Stimulated activated CD4-positive, alpha-beta T cell treated with anti-CD3 and anti-CD28 coated beads, Interleukin-4, amount 100 ng/mL, for 4 hours (primary cell): Measurements from ENCODE around the gene WDR74.
"Not testable (repeated sequence)": the region's sequence is repeated elsewhere in the genome, so short reads cannot be mapped to it uniquely, and the experiment has no call there.

Experiments used
- DNase-seq, 2 experiments: peaks; one replicate each; pipeline ENCODE4 v3.0.0-alpha.2; 2020

The WDR74 gene

DNA sequence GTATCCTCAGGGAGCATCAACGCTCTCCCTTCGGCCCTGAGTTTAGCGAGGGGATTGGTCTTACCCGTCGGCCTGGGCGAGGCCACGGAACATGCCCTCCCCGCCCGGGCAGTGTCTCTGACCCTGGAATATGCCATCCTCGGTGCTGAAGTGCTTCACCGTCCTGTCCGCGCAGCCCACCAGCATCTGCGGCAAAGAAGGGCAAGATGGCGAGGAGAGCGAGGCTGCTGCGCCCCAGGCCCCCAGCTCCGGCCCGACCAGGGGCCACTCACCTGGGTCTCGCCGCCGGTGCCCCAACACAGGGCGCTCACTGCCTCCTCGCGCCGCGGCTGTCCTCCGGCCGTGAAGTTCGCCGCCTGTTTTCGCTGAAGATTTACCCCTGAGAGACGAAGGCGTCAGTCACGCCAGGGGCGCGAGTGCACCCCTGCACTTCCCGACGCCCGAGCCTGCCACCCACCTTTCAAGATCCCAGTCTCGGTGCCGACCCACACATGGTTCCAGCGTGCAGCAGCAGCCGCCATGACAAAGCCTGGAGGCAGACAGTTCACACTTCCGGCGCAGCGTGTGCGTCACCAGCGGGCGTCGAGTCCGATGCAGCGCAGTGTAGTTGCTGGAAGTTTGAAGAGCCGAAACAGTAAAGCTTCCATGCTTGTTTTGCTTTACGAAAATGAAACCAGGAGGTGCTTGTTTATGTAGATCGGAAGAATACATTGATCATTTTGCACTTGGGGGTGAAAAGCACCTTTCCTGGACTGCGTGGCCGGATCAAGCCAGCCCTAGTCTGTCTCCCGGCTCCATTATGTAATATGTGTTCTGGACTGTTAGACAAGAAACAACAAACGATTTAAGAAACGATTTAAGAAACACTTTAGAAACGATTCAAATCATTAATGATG is at the start of gene WDR74:
WDR74 (minus strand) TSS at position 541 of the 896 bp plus-strand sequence; CDS start at position 521, 20 bp downstream.
- DNase-seq: peak; percentile 85 to 94

DNA sequence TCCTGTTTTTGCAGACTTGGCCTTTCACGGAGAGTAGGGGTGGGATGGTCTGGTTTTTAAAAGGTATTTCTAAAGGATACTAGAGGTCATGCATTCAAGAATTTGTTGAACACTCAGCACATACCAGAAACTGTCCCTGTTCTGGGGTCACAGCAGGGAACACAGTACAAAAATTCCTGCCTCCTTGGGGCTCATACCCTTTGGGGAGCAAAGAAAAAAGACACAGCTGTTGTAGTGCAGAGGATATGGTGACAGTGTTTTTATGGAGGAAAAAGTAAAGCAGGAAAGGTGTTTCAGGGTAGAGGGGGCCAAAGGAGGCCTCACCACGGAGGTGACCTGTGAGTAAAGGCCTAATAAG is 49.7 kb upstream of the WDR74 start:
- DNase-seq: no peak

DNA sequence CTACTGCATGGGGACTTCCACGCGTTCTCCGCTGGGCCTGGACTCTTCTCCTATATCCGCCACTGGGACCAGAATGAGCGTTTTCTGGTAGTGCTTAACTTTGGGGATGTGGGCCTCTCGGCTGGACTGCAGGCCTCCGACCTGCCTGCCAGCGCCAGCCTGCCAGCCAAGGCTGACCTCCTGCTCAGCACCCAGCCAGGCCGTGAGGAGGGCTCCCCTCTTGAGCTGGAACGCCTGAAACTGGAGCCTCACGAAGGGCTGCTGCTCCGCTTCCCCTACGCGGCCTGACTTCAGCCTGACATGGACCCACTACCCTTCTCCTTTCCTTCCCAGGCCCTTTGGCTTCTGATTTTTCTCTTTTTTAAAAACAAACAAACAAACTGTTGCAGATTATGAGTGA is 49.0 kb upstream of the WDR74 start:
- DNase-seq: no peak

DNA sequence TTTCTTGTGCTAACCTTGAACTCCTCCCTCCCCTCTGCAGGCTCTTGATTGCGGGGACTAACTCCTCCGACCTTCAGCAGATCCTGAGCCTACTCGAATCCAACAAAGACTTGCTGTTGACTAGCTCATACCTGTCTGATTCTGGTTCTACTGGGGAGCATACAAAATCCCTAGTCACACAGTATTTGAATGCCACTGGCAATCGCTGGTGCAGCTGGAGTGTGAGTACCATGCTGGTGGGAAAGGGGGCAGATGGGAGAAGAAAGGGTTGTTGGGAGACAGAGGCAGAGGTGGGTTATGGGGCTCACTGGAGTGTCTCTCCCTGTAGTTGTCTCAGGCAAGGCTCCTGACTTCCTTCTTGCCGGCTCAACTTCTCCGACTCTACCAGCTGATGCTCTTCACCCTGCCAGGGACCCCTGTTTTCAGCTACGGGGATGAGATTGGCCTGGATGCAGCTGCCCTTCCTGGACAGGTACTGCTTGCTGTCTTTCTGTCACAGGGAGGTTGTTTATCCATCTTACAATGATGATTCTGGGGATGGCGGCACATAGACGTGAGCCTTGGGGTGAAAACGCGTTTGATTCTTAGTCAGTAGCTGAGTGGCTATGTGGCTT is 45.9 kb upstream of the WDR74 start:
- no peak for DNase-seq

DNA sequence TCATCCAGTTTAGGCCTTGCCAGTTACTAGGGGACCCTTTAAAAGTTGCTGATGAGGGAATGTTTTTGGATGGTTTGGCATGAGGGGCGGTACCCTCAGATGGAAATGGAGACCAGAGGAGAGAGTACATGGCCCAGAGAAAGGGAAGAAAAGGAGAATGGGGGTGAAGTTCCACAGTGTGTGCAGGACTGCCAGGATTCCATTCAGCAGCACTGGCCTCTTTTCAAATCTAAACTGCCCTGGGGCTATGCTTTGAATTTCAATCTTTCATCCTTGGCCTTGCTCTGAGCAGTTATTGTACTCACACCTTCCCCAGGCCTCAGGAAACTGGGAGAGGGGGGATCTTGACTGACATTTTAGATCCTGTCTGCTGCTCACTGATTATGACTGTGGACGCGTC is 44.3 kb upstream of the WDR74 start:
- DNase-seq: no peak

DNA sequence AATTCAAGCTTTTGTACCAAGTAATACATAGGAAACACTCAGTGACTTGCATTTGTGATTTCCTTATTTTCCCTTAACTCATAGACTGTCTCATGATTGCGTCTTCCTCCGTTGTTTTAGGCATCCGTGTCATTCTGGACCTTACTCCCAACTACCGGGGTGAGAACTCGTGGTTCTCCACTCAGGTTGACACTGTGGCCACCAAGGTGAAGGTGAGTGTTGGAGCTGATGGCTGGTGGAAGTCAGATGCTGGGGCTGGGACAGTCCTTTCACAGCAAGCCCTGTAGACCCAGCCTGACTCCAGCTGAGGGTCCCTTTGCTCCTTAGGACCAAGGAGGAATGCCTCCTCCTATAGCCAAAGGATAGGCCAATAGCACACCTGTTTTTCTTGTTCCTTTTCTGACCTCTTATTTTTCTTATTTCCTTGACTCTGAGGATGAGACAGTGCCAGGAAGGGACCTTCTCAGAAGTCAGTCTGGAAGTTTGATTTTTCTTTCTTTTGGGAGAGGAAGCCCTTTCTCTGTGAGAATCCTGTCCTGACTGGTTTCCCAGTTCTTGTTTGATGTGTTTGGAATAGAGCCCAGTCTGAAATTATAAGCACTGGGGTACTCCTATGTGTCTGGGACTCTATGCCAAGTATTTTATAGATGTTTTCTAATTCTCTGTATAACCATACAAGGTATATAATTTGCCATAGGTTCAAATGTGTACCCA is 43.6 kb upstream of the WDR74 start:
- no peak for DNase-seq

DNA sequence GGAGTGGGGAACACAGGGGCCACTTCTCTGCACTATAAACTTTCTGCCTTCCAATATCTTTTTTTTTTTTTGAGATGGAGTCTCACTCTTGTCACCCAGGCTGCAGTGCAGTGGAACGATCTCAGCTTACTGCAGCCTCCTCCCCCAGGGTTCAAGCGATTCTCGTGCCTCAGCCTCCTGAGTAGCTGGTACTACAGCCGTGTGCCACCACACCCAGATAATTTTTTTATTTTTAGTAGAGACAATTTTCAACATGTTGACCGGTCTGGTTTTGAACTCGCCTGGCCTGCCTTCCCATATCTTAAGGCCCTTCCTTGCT is 43.0 kb upstream of the WDR74 start:
- no peak for DNase-seq

DNA sequence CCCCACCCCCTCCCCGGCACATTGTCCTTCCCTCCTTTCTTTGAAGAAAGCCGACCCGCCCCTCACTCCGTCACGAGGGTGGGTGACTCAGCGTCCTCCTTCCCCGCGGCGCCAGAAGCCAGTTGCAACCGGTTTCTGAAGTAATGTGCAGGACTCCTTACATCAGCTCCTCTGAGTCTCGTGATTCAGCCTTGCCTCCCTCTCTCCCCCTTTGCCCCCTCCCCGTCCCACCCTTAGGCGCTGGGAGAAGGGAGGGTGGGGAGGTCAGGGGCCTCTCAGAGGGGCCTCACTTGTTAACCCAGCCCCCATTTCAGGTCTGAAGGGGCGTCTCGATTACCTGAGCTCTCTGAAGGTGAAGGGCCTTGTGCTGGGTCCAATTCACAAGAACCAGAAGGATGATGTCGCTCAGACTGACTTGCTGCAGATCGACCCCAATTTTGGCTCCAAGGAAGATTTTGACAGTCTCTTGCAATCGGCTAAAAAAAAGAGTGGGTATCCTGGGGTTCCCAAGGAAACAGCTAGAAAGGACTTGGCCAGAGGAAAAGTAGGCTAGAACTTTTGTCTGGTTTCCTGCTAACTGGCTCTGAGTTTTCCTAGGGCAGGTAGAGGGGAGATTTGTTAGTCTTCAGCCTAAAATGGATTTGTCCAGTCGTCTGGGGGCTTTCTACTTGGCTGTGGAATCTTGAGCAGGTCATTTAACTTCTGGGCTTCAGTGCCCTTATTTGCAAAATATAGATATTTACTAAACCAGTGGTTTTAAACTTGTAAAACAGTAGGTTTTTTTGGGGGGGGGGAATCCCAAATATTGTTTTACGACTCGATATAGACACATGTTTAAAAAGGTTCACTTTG is 42.4 kb upstream of the WDR74 start:
- peak; percentile 93 to 97 for DNase-seq

DNA sequence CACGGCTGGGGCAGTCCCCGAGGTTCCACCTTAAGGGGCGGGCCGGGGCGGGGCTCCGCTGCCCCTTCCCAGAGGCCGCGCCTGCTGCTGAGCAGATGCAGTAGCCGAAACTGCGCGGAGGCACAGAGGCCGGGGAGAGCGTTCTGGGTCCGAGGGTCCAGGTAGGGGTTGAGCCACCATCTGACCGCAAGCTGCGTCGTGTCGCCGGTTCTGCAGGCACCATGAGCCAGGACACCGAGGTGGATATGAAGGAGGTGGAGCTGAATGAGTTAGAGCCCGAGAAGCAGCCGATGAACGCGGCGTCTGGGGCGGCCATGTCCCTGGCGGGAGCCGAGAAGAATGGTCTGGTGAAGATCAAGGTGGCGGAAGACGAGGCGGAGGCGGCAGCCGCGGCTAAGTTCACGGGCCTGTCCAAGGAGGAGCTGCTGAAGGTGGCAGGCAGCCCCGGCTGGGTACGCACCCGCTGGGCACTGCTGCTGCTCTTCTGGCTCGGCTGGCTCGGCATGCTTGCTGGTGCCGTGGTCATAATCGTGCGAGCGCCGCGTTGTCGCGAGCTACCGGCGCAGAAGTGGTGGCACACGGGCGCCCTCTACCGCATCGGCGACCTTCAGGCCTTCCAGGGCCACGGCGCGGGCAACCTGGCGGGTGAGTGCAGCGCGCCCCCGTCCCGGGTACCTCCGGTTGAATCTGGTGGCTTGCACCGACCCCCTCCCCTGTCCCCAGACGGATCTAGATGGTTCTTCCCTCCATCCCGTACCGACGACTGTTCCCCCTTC is 41.6 kb upstream of the WDR74 start, which contains the start of gene SLC3A2:
SLC3A2 (plus strand) TSS at position 94 of the 776 bp plus-strand sequence; CDS start at position 222, 128 bp downstream.
- DNase-seq: peak; percentile 86 to 92

DNA sequence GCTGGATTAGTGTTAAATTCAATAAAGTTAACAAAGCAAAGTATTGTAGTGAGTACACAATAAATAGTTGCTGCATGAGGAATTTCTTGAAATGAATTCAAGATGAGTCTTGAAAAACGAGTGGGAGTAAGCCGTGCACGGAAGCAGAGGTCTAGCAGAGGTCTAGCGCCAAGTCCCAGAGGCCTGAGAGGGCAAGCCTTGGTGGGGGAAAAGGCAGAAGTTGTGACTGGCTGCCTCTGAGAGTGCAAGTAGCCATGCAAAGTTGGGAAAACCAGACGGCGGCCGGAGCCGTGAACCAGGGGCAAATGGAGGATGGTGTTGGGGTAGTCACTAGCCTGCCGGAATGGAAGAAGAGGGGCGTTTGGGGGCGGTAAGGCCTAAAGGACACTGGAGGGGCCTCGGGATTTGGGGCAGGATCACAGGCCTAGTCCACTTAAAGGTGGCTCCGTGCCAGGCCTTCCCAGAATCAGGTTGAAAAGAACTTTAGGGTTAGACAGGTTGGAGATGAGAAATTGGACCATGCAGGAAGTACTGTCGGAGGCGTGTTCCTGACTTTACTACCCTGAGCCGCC is 40.9 kb upstream of the WDR74 start:
- DNase-seq: no peak

DNA sequence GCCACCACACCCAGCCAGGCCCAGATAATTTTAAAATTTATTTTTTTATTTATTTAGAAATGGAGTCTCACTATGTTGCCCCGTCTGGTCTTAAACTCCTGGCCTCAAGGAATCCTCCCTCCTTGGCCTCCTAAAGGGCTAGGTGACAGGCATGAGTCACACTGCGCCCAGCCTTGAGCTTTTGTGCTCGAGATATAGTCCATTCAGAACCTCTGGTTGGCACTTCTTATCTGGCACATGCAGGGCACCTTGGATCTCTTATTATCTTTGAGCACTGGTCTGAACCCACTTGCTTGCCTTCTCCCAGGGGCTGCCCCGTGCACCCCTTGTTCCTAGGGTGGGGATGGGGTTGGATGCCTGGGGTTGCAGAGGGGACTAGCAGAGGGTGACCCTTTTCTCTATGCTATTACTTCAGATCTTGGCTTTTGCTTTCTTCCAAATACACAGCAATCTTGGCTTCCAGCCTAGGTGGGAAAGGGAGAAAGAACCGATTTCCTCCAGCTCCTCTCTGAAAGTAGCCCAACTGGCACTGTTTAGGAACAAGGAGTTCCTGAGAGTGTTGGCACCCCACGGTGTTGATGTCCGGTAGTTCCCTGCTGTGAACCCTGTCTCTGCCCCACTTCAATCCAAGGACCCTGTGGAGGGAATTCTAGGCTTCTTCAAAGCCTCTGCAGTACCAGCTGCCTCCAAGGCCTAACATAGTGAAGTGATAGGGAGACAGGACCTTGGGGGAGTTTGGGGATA is 40.0 kb upstream of the WDR74 start:
- DNase-seq: no peak

DNA sequence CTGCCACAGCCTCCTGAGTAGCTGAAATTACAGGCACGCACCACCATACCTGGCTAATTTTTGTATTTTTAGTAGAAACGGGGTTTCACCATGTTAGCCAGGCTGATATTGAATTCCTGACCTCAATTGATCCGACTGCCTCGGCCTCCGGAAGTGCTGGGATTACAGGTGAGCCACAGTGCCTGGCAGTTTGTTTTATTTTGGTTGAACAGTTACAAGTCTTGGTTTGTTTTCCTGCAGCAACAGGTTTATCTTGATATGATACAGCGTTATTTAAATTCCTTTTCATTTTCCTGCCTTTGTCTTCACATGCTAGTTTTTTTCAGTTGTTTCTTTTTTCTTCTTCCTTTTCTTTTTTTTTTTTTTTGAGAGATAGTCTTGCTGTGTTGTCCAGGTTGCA is 37.3 kb upstream of the WDR74 start:
- DNase-seq: no peak

DNA sequence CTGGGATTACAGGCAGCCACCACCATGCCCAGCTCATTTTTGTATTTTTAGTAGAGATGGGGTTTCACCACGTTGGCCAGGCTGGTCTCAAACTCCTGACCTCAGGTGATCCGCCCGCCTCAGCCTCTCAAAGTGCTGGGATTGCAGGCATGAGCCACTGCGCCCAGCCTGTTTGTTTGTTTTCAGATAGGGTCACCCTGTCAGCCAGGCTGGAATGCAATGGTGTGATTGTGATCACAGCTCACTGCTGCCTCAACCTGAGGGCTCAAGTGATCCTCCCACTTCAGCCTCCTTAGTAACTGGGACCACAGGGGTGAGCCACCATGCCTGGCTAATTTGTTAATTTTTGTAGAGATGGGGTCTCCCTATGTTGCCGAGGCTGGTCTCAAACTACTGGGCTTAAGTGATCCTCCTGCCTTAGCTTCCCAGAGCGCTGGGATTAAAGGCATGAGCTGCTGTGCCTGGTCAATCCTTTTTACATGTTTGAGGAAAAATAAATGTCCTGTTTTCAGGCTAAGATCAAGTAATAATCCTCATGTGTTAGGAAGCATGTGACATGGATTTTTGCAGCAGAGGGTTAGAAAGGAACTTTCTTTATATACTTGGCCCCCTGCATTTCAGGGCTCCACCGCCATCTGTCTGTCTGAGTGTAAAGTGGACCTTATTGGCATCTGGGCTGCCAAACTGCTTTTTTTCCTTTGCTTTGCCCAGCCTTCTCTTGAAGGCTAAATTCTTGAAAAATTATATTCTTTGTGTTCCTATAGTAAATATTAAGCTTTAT is 36.5 kb upstream of the WDR74 start:
- DNase-seq: no peak

DNA sequence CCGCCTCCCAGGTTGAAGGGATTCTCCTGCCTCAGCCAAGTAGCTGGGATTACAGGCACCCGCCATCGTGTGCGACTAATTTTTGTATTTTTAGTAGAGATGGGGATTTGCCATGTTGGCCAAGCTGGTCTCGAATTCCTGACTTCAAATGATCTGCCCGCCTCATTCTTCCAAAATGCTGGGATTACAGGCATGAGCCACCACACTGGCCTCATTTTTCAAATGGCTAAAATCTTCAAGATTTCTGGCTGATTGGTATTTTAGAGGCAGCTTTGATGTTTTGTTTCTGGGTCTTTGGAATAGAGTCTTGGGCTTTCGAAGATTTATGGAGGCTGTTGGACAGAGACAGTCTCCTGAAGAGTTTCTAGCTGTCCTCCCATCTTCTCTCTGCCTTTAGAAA is 35.5 kb upstream of the WDR74 start:
- no peak for DNase-seq

DNA sequence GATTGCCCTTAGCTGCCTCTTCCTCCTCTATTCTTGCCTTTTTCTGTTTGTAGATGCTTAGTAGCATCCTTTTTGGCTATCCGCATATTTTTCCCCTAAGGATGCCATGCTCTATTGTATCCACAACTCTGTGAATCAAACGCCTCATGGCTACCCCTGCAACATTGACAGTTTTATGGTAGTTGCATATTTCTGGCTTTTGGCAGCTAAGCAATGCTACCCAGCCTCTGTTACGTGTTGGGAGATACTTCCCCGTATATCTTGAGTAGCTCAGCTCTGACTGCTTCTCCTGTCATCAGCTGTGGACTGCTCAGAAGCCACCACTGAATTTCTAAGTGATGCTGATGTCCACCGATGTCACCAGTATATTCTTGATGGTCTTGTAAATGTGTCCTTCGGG is 26.2 kb upstream of the WDR74 start:
- no peak for DNase-seq

DNA sequence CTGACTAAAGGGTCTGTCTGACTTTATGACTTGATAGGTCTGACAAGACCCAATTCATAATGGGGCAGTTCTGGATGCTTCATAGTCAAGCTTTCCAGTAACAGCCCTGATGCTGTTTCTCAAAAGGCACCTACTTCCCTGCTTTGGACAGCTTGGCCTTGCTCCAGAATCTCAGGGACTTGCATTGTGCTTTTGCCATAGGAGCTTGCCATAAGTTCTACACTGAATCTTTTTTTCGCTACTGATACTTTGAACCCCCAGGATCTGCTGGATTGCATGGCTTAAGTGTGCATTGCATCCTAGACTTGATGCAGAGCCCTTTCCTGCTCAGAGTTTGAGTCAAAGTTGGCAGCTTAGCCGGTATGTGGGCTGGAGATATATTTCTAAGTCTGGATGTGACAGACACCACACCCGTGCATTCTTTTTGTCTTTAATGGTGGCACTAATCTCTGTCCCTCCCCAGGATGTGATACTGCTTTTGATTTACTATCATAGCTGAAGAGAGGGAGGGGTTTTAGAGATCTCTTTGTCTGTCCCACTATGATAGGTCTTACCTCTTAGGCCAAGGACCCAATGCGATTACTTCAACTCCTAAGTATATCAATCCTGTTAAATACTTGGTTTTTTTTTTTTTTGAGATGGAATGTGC is 24.4 kb upstream of the WDR74 start:
- DNase-seq: no peak

DNA sequence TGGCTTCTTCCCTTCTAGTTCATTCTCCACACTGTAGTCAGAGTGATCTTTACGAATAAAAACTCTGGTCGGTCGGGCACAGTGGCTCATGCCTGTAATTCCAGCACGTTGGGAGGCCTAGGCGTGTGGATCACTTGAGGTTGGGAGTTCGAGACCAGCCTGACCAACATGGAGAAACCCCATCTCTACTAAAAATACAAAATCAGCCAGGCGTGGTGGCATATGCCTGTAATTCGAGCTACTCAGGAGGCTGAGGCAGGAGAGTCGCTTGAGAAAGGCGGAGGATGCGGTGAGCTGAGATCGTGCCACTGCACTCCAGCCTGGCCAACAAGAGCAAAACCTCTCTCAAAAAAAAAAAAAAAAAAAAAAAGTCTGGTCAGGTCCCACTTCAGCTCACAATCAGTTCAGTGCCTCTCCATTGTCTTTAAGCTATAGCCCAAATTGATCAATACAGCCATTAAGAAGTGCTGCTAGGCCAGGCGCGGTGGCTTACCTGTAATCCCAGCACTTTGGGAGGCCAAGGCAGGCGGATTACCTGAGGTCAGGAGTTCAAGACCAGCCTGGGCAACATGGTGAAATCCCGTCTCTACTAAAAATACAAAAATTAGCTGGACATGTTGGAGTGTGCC is 22.3 kb upstream of the WDR74 start:
- DNase-seq: not testable (repeated sequence)

DNA sequence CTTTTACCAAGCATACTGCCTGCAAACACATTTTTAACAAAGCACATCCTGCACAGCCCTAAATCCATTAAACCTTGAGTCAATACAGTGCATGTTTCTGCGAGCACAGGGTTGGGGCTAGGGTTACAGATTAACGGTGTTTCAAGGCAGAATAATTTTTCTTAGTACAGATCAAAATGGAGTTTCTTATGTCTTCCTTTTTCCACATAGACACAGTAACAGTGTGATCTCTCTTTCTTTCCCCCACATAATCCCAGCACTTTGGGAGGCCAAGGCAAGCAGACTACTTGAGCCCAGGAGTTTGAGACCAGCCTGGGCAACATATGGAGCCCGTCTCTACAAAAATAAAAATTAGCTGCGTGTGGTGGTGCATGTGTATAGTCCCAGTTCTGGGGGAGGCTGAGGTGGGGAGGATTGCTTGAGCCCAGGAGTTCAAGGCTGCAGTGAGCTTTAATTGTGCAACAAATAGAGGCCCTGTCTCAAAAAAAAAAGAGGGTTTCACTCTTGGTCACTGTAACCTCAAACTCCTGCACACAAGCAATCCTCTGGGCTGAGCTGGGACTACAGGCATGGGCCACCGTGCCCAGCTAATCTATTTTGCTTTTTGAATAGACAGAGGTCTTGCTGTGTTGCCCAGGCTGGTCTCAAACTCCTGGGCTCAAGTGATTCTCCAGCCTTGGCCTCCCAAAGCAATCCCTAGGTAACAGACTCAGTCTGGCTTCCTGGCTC is 21.6 kb upstream of the WDR74 start:
- DNase-seq: no peak
